ENCODE results near the gene AREL1.
A peak's percentile ranks its signal among the peaks of the same experiment; 100 is the strongest.

Gene AREL1

GRCh38 chr14:74693191-74693590, 19.7 kb downstream of the AREL1 start:
- no peak for DNase-seq (ENCODE audit: low spot score)
- no peak for TF ChIP-seq CTCF (IDR thresholded peaks at IDR 0.05; ENCODE audit: borderline replicate concordance, control extremely low read depth, extremely low read depth, insufficient read depth, missing control alignments)
- in situ Hi-C loops (cut with MboI; ENCODE audit: low sequenced_read_pairs, unreplicated experiment), result no loop called here

DNA sequence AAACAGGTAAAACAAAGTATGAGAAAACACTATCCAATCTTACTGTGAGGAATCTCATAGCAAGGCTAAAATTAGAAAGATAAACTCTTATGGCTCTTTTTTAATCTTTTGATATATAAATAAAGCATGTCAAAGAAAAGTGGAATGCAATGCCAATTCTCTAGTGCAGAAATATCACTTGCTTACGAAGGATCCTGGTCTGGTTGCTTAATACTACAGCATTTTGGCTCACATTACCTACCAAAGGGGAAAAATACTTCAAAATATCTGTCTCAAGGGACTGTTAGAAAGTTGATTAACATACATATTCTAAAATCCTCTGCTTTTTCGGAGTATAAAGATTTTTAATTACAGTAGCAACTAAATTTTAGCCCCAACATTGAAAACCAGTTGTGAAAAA, 21.4 kb downstream of the AREL1 start:
- no peak for DNase-seq (ENCODE audit: low spot score)
- TF ChIP-seq CTCF (IDR thresholded peaks at IDR 0.05; ENCODE audit: borderline replicate concordance, control extremely low read depth, extremely low read depth, insufficient read depth, missing control alignments), result no peak
- in situ Hi-C loops (cut with MboI; ENCODE audit: low sequenced_read_pairs, unreplicated experiment), result no loop called here

GRCh38 chr14:74685921-74686678, 26.8 kb downstream of the AREL1 start:
- no peak for TF ChIP-seq CTCF (IDR thresholded peaks at IDR 0.05; ENCODE audit: borderline replicate concordance, control extremely low read depth, extremely low read depth, insufficient read depth, missing control alignments)
- in situ Hi-C loops (cut with MboI; ENCODE audit: low sequenced_read_pairs, unreplicated experiment), result no loop called here
- DNase-seq (ENCODE audit: low spot score), result no peak

GRCh38 chr14:74685056-74685455, 27.8 kb downstream of the AREL1 start:
- no peak for TF ChIP-seq CTCF (IDR thresholded peaks at IDR 0.05; ENCODE audit: borderline replicate concordance, control extremely low read depth, extremely low read depth, insufficient read depth, missing control alignments)

DNA sequence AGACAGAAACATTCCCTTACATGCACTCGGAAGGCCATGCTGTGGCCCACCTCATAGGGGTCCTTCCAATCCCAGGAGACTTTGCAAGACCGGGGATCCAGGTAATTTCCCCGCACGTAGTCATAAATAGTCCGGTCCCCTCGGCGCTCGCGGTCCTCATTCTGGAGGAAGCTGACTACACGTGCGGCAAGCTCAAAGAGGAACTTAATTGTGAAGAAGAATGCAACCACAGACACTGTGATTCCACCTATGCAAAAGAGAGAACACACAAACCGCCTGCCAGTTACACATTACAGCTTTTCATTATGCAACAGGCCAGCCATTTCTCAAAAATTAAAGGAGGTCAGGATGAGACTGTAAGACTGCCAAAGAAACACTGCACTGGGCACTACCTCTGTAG, 28.4 kb downstream of the AREL1 start:
- no peak for TF ChIP-seq CTCF (IDR thresholded peaks at IDR 0.05; ENCODE audit: borderline replicate concordance, control extremely low read depth, extremely low read depth, insufficient read depth, missing control alignments)
- peak; percentile 43 for DNase-seq (ENCODE audit: low spot score)
- in situ Hi-C loops (cut with MboI; ENCODE audit: low sequenced_read_pairs, unreplicated experiment), result no loop called here

More at GRCh38 chr14:74685056-74685455, 27.8 kb downstream of the AREL1 start:
- no peak for DNase-seq (ENCODE audit: low spot score)
- in situ Hi-C loops (cut with MboI; ENCODE audit: low sequenced_read_pairs, unreplicated experiment), result no loop called here

DNA sequence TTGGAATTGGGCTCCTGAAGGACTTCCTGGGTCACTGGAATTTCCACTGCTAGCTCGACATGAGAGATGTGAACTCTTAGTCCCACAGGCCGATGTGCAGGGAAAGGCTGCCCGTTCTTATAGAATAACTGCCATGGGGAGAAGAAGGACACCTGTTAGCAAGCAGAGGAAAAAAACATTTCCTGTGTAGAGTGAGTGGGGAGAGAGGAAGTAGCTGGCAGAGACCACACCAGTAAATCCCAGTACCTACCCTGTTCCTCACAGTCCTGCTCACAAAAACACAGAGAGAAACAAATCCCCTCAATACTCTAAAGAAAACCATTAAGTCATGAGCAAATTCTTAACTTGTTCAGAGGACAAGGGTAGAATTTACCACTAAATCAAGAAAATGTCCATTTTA, 29.5 kb downstream of the AREL1 start:
- no peak for DNase-seq (ENCODE audit: low spot score)

More for the DNA sequence above, 29.5 kb downstream of the AREL1 start:
- in situ Hi-C loops (cut with MboI; ENCODE audit: low sequenced_read_pairs, unreplicated experiment), result no loop called here
- TF ChIP-seq CTCF (IDR thresholded peaks at IDR 0.05; ENCODE audit: borderline replicate concordance, control extremely low read depth, extremely low read depth, insufficient read depth, missing control alignments), result no peak
